ENCODE data around the gene PCCA. TPM values are rescaled to one million over a fixed set of nuclear protein-coding genes. Genes with fewer than 3 reads are reported as not detected.

The PCCA gene
- total and polyA plus RNA-seq, 2 donors (not counting 1 experiment from before 2014, with no cell fraction given): 11.2 to 73.0 TPM

DNA sequence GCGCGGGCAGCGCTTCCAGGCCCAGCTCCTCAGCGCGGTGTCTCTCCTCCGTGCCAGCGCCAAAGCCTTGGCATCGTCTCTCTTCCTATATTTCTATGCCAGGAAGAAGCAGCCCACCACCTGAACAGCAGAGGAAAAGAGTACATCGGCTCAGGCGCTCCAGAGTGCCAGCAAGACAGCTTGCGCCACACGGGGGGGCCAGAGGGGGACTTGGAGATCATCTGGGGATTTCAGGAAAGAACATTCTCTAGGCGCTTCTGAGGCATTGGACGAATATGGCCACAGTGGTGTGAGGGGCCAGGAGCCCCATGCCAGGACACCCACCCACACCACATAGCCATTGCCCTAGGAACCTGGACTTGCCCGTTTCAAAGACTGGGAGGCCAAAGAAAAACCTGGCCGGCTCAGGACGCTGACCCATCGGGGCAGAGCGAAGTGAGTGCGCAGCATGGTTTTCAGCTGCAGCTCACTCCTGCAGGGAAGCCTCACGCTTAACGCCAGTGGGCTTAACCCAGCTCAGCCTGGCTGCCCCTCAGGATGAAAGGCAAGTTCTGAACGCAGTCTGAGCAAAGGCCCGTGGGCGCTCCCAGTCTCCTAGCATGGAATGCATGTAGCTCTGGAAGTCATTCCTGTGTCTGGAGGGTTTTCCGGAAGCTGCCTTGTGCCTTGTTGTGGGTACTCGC lies 437.6 kb downstream of the PCCA start:
- TF ChIP-seq EZH2 (IDR thresholded peaks at IDR 0.05; ENCODE audit: low read length, missing control alignments) (no peak), CTCF (conservative IDR thresholded peaks at IDR 0.05 in 1 of 2, IDR thresholded peaks at IDR 0.05 in 1 of 2; ENCODE audit: low read depth in 1 of 2, low read length in 2 of 2) (no peak)
- Histone ChIP-seq H3K4me1 (ENCODE audit: control insufficient read depth, extremely low read depth, insufficient read depth, low read length) (no peaks in the 10 kb centered on the region), H3K4me3 (replicated peaks in 1 of 4; ENCODE audit: control extremely low read depth in 1 of 4, insufficient read depth in 1 of 4, low read depth in 3 of 4, low read length in 4 of 4) (no peak overlapping the region), H3K36me3 (ENCODE audit: control insufficient read depth, insufficient read depth, low read length) (peaks cover 1% of the 10 kb centered on the region), H3K27ac (ENCODE audit: insufficient read depth, low read length) (no peak overlapping the region), H3K4me2 (ENCODE audit: extremely low read depth, insufficient read depth, low read length) (no peak overlapping the region), H4K20me1 (ENCODE audit: control insufficient read depth, extremely low read depth, insufficient read depth, low read length) (no peaks in the 10 kb centered on the region), H3K79me2 (ENCODE audit: control insufficient read depth, insufficient read depth, low read length) (no peaks in the 10 kb centered on the region), H3K27me3 (ENCODE audit: control insufficient read depth, insufficient read depth, low read length) (no peaks in the 10 kb centered on the region), H2AFZ (ENCODE audit: low read length) (no peak overlapping the region), H3K9ac (ENCODE audit: insufficient read depth, low read length) (no peak overlapping the region), H3K9me3 (ENCODE audit: control insufficient read depth, insufficient read depth, low read depth, low read length) (no peaks in the 10 kb centered on the region)
- DNase-seq (ENCODE audit: low read depth in 2 of 2): no peak

DNA sequence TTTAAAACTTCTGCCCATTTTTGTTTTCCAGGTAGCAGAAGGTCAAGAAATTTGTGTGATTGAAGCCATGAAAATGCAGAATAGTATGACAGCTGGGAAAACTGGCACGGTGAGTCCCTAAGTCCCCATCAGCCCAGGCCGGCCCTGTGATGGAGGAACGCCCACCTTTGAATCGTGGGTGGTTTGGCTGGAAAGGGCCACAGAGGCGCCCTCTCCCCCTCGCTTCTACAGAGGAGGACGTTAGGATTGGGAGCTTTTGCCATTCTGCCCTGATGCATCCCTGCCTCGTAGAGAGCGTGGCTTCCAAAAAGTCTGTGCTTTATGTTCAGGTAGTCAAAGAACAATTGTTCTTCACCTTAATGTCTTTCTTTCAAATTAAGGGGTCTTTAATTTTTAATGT lies 438.8 kb downstream of the PCCA start:
- H2AFZ ChIP-seq (ENCODE audit: low read length): no peak overlapping the region
- H3K4me1 ChIP-seq (ENCODE audit: control insufficient read depth, extremely low read depth, insufficient read depth, low read length): no peaks in the 10 kb centered on the region
- no peaks in the 10 kb centered on the region for H3K9me3 ChIP-seq (ENCODE audit: control insufficient read depth, insufficient read depth, low read depth, low read length)
- peaks cover 1% of the 10 kb centered on the region for H3K36me3 ChIP-seq (ENCODE audit: control insufficient read depth, insufficient read depth, low read length)
- no peak overlapping the region for H3K9ac ChIP-seq (ENCODE audit: insufficient read depth, low read length)
- no peak overlapping the region for H3K4me3 ChIP-seq (replicated peaks in 1 of 4; ENCODE audit: control extremely low read depth in 1 of 4, insufficient read depth in 1 of 4, low read depth in 3 of 4, low read length in 4 of 4)
- no peaks in the 10 kb centered on the region for H3K79me2 ChIP-seq (ENCODE audit: control insufficient read depth, insufficient read depth, low read length)
- no peaks in the 10 kb centered on the region for H3K27me3 ChIP-seq (ENCODE audit: control insufficient read depth, insufficient read depth, low read length)
- no peak for TF ChIP-seq CTCF (conservative IDR thresholded peaks at IDR 0.05 in 1 of 2, IDR thresholded peaks at IDR 0.05 in 1 of 2; ENCODE audit: low read depth in 1 of 2, low read length in 2 of 2)
- no peak for DNase-seq (ENCODE audit: low read depth in 2 of 2)
- no peak overlapping the region for H3K27ac ChIP-seq (ENCODE audit: insufficient read depth, low read length)
- H3K4me2 ChIP-seq (ENCODE audit: extremely low read depth, insufficient read depth, low read length): no peak overlapping the region
- H4K20me1 ChIP-seq (ENCODE audit: control insufficient read depth, extremely low read depth, insufficient read depth, low read length): no peaks in the 10 kb centered on the region

DNA sequence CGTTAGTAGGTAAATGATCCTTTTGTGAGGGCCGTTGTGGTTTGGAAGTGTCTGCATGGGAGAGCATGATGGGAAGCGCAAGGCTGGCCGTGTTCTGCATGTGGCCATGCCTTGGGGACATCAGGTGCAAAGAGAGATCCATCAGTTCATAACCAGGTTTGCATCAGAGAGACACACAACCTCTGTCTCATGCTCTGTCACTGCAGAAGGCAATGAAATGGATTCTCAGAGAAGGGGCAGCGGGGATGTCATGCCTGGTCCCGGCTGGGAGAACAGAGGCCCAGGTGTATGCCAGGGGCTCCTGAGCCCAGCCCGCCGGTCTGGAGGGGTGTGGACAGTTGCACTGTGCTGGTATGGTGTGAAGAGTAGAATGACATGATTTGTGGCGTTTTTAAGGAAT lies 439.5 kb downstream of the PCCA start:
- no peak for DNase-seq (ENCODE audit: low read depth in 2 of 2)
- no peak overlapping the region for H3K4me2 ChIP-seq (ENCODE audit: extremely low read depth, insufficient read depth, low read length)
- no peak overlapping the region for H3K27ac ChIP-seq (ENCODE audit: insufficient read depth, low read length)
- no peaks in the 10 kb centered on the region for H3K79me2 ChIP-seq (ENCODE audit: control insufficient read depth, insufficient read depth, low read length)
- TF ChIP-seq EZH2 (IDR thresholded peaks at IDR 0.05; ENCODE audit: low read length, missing control alignments): no peak
- TF ChIP-seq CTCF (conservative IDR thresholded peaks at IDR 0.05 in 1 of 2, IDR thresholded peaks at IDR 0.05 in 1 of 2; ENCODE audit: low read depth in 1 of 2, low read length in 2 of 2): no peak
- H4K20me1 ChIP-seq (ENCODE audit: control insufficient read depth, extremely low read depth, insufficient read depth, low read length): no peaks in the 10 kb centered on the region
- H3K36me3 ChIP-seq (ENCODE audit: control insufficient read depth, insufficient read depth, low read length): peaks cover 1% of the 10 kb centered on the region
- H3K9me3 ChIP-seq (ENCODE audit: control insufficient read depth, insufficient read depth, low read depth, low read length): no peaks in the 10 kb centered on the region
- H3K4me1 ChIP-seq (ENCODE audit: control insufficient read depth, extremely low read depth, insufficient read depth, low read length): no peaks in the 10 kb centered on the region
- no peak overlapping the region for H3K9ac ChIP-seq (ENCODE audit: insufficient read depth, low read length)
- H3K4me3 ChIP-seq (replicated peaks in 1 of 4; ENCODE audit: control extremely low read depth in 1 of 4, insufficient read depth in 1 of 4, low read depth in 3 of 4, low read length in 4 of 4): no peak overlapping the region
- H3K27me3 ChIP-seq (ENCODE audit: control insufficient read depth, insufficient read depth, low read length): no peaks in the 10 kb centered on the region
- no peak overlapping the region for H2AFZ ChIP-seq (ENCODE audit: low read length)
